Measurements from ENCODE around the gene FKBP4. TPM values are rescaled to one million over a fixed set of nuclear protein-coding genes. Genes with fewer than 3 reads are reported as not detected.

The FKBP4 gene
- total and polyA plus RNA-seq, 9 donors: 25.1 to 55.8 (median 45.5) TPM

GRCh38 chr12:2826721-2827515 is 32.1 kb downstream of the FKBP4 start:
- Histone ChIP-seq H3K27me3 (ENCODE audit: control insufficient read depth, insufficient read depth, low read length) (no peaks in the 10 kb centered on the region), H3K9me3 (replicated peaks; ENCODE audit: control insufficient read depth, low read depth, low read length) (no peaks in the 10 kb centered on the region), H3K27ac (ENCODE audit: low read length) (no peak overlapping the region), H3K36me3 (ENCODE audit: control insufficient read depth, insufficient read depth, low read length) (peaks cover 82% of the 10 kb centered on the region), H3K4me1 (ENCODE audit: control insufficient read depth, insufficient read depth, low read length) (no peaks in the 10 kb centered on the region), H3K4me3 (ENCODE audit: low read length) (no peak overlapping the region)
- no peak for DNase-seq
- 89% methylated on average over 14 of the region's 14 CpGs for whole genome bisulfite sequencing (ENCODE audit: insufficient coverage)

- Histone ChIP-seq H3K4me1 (ENCODE audit: control insufficient read depth, insufficient read depth, low read length) (peaks cover 11% of the 10 kb centered on the region), H3K4me3 (ENCODE audit: low read length) (no peak overlapping the region), H3K27me3 (ENCODE audit: control insufficient read depth, insufficient read depth, low read length) (no peaks in the 10 kb centered on the region), H3K36me3 (ENCODE audit: control insufficient read depth, insufficient read depth, low read length) (peaks cover 64% of the 10 kb centered on the region), H3K9me3 (replicated peaks; ENCODE audit: control insufficient read depth, low read depth, low read length) (no peaks in the 10 kb centered on the region), H3K27ac (ENCODE audit: low read length) (no peak overlapping the region)
- no peak for DNase-seq
- WGBS (ENCODE audit: insufficient coverage): 100% methylated on average over 1 of the region's 6 CpGs
These were observed 34.5 kb downstream of the FKBP4 start for GRCh38 chr12:2829275-2829674.

- Histone ChIP-seq H3K36me3 (ENCODE audit: control insufficient read depth, insufficient read depth, low read length) (peaks cover 30% of the 10 kb centered on the region), H3K4me1 (ENCODE audit: control insufficient read depth, insufficient read depth, low read length) (peaks cover 28% of the 10 kb centered on the region), H3K4me3 (ENCODE audit: low read length) (no peak overlapping the region), H3K27ac (ENCODE audit: low read length) (no peak overlapping the region), H3K9me3 (replicated peaks; ENCODE audit: control insufficient read depth, low read depth, low read length) (no peaks in the 10 kb centered on the region), H3K27me3 (ENCODE audit: control insufficient read depth, insufficient read depth, low read length) (no peaks in the 10 kb centered on the region)
- no peak for DNase-seq
- 94% methylated on average over 2 of the region's 6 CpGs for WGBS (ENCODE audit: insufficient coverage)
These were observed 37.9 kb downstream of the FKBP4 start for GRCh38 chr12:2832550-2833127.

GRCh38 chr12:2833327-2833726 is 38.6 kb downstream of the FKBP4 start:
- no peak for DNase-seq
- Histone ChIP-seq H3K27me3 (ENCODE audit: control insufficient read depth, insufficient read depth, low read length) (no peaks in the 10 kb centered on the region), H3K9me3 (replicated peaks; ENCODE audit: control insufficient read depth, low read depth, low read length) (no peaks in the 10 kb centered on the region), H3K4me1 (ENCODE audit: control insufficient read depth, insufficient read depth, low read length) (peaks cover 28% of the 10 kb centered on the region), H3K4me3 (ENCODE audit: low read length) (no peak overlapping the region), H3K36me3 (ENCODE audit: control insufficient read depth, insufficient read depth, low read length) (peaks cover 25% of the 10 kb centered on the region), H3K27ac (ENCODE audit: low read length) (no peak overlapping the region)
- WGBS (ENCODE audit: insufficient coverage): 46% methylated on average over 3 of the region's 5 CpGs

GRCh38 chr12:2833810-2834209 is 39.0 kb downstream of the FKBP4 start:
- Histone ChIP-seq H3K36me3 (ENCODE audit: control insufficient read depth, insufficient read depth, low read length) (peaks cover 26% of the 10 kb centered on the region), H3K4me1 (ENCODE audit: control insufficient read depth, insufficient read depth, low read length) (peaks cover 28% of the 10 kb centered on the region), H3K27ac (ENCODE audit: low read length) (no peak overlapping the region), H3K27me3 (ENCODE audit: control insufficient read depth, insufficient read depth, low read length) (no peaks in the 10 kb centered on the region), H3K9me3 (replicated peaks; ENCODE audit: control insufficient read depth, low read depth, low read length) (no peaks in the 10 kb centered on the region), H3K4me3 (ENCODE audit: low read length) (no peak overlapping the region)
- DNase-seq: peak; percentile 56
- WGBS (ENCODE audit: insufficient coverage): 61% methylated on average over 4 of the region's 9 CpGs

DNA sequence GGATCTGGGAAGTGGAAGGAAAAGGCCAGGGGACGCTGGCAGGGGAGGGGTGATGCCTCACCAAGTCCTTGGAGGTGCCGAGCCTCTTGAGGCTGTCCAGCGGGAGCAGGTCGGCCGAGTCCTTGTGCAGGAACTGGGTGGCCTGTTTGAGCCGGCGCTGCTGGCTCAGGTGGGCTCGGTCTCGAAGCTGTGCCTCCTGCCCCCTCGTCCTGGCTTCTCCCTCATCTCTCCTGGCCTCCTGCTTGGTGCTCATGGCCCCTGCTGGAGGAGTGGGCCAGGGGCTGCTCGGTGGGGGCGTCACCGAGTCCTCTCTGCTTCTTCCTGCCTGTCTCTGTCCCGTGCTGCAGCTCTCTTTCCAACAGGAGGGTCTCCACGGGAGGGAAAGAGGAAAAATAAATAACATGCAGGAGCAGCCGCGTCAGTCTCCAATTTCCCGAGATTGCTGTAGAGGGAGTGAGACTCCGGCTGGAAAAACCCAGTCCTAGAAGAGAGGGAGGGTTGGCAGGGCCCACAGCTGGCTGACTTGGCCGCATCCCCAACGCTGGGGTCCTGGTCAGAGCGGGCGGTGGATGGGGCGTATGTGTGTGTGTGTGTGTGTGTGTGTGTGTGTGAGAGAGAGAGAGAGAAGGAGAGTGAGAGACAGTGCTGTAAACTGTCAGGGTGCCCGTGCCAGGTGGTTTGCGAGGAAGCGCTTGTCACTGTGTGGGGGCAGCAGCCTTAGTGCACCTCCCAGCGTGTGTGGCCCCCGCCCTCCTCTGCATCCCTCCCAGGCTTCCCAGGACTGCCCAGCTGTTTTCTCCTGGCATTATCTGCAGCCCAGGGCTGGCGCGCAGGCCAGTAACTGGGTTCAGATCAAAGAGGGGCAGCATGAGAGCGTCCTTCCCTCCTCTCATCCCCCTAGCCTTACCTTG is 40.1 kb downstream of the FKBP4 start, which contains the start of gene NRIP2:
Gene NRIP2 (minus strand): TSS at position 455 of the 911 bp plus-strand sequence. CDS start 52 bp downstream, at position 403.
- Histone ChIP-seq H3K9me3 (replicated peaks; ENCODE audit: control insufficient read depth, low read depth, low read length) (no peaks in the 10 kb centered on the region), H3K27ac (ENCODE audit: low read length) (peak within 1 kb of the TSS; percentile 72), H3K4me3 (ENCODE audit: low read length) (peak within 1 kb of the TSS; percentile 27), H3K4me1 (ENCODE audit: control insufficient read depth, insufficient read depth, low read length) (peaks cover 28% of the 10 kb centered on the region), H3K36me3 (ENCODE audit: control insufficient read depth, insufficient read depth, low read length) (peaks cover 29% of the 10 kb centered on the region), H3K27me3 (ENCODE audit: control insufficient read depth, insufficient read depth, low read length) (no peaks in the 10 kb centered on the region)
- 3% methylated on average over 28 of the region's 32 CpGs for WGBS (ENCODE audit: insufficient coverage)
- peak; percentile 90 for DNase-seq

GRCh38 chr12:2835691-2836403 is 41.1 kb downstream of the FKBP4 start:
- peaks cover 24% of the 10 kb centered on the region for H3K36me3 ChIP-seq (ENCODE audit: control insufficient read depth, insufficient read depth, low read length)
- 100% methylated on average over 1 of the region's 4 CpGs for WGBS (ENCODE audit: insufficient coverage)
- no peak for DNase-seq
- no peak overlapping the region for H3K27ac ChIP-seq (ENCODE audit: low read length)
- H3K4me3 ChIP-seq (ENCODE audit: low read length): no peak overlapping the region
- no peaks in the 10 kb centered on the region for H3K27me3 ChIP-seq (ENCODE audit: control insufficient read depth, insufficient read depth, low read length)
- H3K4me1 ChIP-seq (ENCODE audit: control insufficient read depth, insufficient read depth, low read length): peaks cover 28% of the 10 kb centered on the region
- H3K9me3 ChIP-seq (replicated peaks; ENCODE audit: control insufficient read depth, low read depth, low read length): no peaks in the 10 kb centered on the region

DNA sequence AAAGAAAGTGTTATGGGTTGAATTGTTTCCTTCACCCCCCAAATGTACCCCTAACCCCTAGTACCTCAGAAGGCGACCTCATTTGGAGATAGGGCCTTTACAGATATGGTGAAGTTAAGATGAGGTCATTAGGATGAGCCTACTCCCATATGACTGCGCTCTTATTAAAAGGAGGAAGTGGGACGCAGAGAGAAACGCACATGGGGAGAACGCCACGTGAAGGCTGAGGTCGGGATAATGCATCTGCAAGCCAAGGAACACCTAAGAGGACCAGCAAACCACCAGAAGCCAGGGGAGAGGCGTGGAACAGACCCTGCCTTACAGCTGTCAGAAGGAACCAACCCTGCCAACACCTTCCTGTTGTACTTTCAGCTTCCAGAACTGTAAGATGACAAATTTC is 41.8 kb downstream of the FKBP4 start:
- Histone ChIP-seq H3K4me1 (ENCODE audit: control insufficient read depth, insufficient read depth, low read length) (peaks cover 28% of the 10 kb centered on the region), H3K27me3 (ENCODE audit: control insufficient read depth, insufficient read depth, low read length) (no peaks in the 10 kb centered on the region), H3K27ac (ENCODE audit: low read length) (no peak overlapping the region), H3K4me3 (ENCODE audit: low read length) (no peak overlapping the region), H3K9me3 (replicated peaks; ENCODE audit: control insufficient read depth, low read depth, low read length) (no peaks in the 10 kb centered on the region), H3K36me3 (ENCODE audit: control insufficient read depth, insufficient read depth, low read length) (peaks cover 21% of the 10 kb centered on the region)
- 93% methylated on average over 3 of the region's 8 CpGs for WGBS (ENCODE audit: insufficient coverage)
- DNase-seq: no peak

DNA sequence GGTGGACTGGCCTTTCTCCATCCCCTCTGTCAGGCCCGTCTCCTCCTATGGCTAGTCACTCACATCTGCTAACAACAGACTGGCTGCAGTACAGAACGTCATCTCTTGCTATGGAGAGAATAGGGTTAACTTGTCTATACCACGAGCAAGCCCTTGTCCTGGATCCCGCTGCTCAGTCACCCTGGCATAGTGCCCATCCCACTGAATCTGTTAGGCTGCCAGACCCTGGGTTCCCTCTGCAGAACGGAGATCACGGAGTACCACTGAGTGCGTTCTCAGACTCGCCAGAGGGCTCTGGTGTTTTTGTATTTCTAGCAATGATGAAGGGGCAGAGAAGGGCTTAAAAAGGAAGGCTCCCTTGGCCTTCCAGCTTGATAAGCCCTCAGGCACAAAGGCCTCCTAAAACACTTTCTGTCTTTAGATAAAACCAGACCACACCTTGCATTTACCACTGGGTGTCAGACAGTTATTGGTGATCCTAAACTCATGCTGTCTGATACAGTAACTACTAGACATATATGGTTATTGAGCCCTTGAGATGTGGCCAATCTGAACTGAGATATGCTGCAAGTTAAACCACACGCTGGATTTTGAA is 46.4 kb downstream of the FKBP4 start:
- no peak overlapping the region for H3K27ac ChIP-seq (ENCODE audit: low read length)
- 35% methylated on average over 3 of the region's 9 CpGs for WGBS (ENCODE audit: insufficient coverage)
- H3K36me3 ChIP-seq (ENCODE audit: control insufficient read depth, insufficient read depth, low read length): peaks cover 15% of the 10 kb centered on the region

More for the DNA sequence above, 46.4 kb downstream of the FKBP4 start:
- Histone ChIP-seq H3K9me3 (replicated peaks; ENCODE audit: control insufficient read depth, low read depth, low read length) (no peaks in the 10 kb centered on the region), H3K27me3 (ENCODE audit: control insufficient read depth, insufficient read depth, low read length) (no peaks in the 10 kb centered on the region), H3K4me1 (ENCODE audit: control insufficient read depth, insufficient read depth, low read length) (peaks cover 9% of the 10 kb centered on the region), H3K4me3 (ENCODE audit: low read length) (no peak overlapping the region)
- DNase-seq: no peak
